ENCODE measurements around the gene PLD4.
"Not testable (repeated sequence)": the region's sequence is repeated elsewhere in the genome, so short reads cannot be mapped to it uniquely, and the experiment has no call there.

The PLD4 gene

GRCh38 chr14:104942586-104942985 lies 17.9 kb downstream of the PLD4 start:
- DNase-seq: no peak

GRCh38 chr14:104943216-104944015 lies 18.7 kb downstream of the PLD4 start:
- DNase-seq: not testable (repeated sequence)

GRCh38 chr14:104944016-104944308 lies 19.3 kb downstream of the PLD4 start:
- not testable (repeated sequence) for DNase-seq

- DNase-seq: not testable (repeated sequence)
Measured at GRCh38 chr14:104944436-104945205, 19.9 kb downstream of the PLD4 start.

GRCh38 chr14:104945266-104945665 lies 20.6 kb downstream of the PLD4 start:
- DNase-seq: not testable (repeated sequence)

- DNase-seq: not testable (repeated sequence)
Measured at GRCh38 chr14:104945986-104946965, 21.6 kb downstream of the PLD4 start.

GRCh38 chr14:104947201-104947600 lies 22.5 kb downstream of the PLD4 start:
- not testable (repeated sequence) for DNase-seq

GRCh38 chr14:104947881-104948735 lies 23.4 kb downstream of the PLD4 start:
- DNase-seq: not testable (repeated sequence)

- no peak for DNase-seq
Measured at GRCh38 chr14:104948736-104949031, 24.0 kb downstream of the PLD4 start.

- not testable (repeated sequence) for DNase-seq
Measured at GRCh38 chr14:104949406-104949955, 24.8 kb downstream of the PLD4 start.

- DNase-seq: no peak
Measured at GRCh38 chr14:104950021-104950420, 25.3 kb downstream of the PLD4 start.

- DNase-seq: not testable (repeated sequence)
Measured at GRCh38 chr14:104950701-104951100, 26.0 kb downstream of the PLD4 start.

GRCh38 chr14:104951863-104952657 lies 27.4 kb downstream of the PLD4 start:
- not testable (repeated sequence) for DNase-seq

GRCh38 chr14:104953097-104953496 lies 28.4 kb downstream of the PLD4 start:
- no peak for DNase-seq

- DNase-seq: no peak
Measured at GRCh38 chr14:104953896-104954656, 29.4 kb downstream of the PLD4 start.

GRCh38 chr14:104954746-104955395 lies 30.2 kb downstream of the PLD4 start:
- no peak for DNase-seq

GRCh38 chr14:104955396-104955770 lies 30.7 kb downstream of the PLD4 start:
- DNase-seq: no peak

- no peak for DNase-seq
Measured at GRCh38 chr14:104956290-104956890, 31.7 kb downstream of the PLD4 start.

All from GDM1 (cell line).